ENCODE results near the gene DDX49. TPM values are rescaled to one million over a fixed set of nuclear protein-coding genes. Genes with fewer than 3 reads are reported as not detected.

Gene DDX49, protein sequence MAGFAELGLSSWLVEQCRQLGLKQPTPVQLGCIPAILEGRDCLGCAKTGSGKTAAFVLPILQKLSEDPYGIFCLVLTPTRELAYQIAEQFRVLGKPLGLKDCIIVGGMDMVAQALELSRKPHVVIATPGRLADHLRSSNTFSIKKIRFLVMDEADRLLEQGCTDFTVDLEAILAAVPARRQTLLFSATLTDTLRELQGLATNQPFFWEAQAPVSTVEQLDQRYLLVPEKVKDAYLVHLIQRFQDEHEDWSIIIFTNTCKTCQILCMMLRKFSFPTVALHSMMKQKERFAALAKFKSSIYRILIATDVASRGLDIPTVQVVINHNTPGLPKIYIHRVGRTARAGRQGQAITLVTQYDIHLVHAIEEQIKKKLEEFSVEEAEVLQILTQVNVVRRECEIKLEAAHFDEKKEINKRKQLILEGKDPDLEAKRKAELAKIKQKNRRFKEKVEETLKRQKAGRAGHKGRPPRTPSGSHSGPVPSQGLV
- 10 to 100 TPM; 25.6 to 32.9 TPM for total RNA-seq
- polyA plus RNA-seq: 10 to 100 TPM; 13.2 to 36.1 TPM

DNA sequence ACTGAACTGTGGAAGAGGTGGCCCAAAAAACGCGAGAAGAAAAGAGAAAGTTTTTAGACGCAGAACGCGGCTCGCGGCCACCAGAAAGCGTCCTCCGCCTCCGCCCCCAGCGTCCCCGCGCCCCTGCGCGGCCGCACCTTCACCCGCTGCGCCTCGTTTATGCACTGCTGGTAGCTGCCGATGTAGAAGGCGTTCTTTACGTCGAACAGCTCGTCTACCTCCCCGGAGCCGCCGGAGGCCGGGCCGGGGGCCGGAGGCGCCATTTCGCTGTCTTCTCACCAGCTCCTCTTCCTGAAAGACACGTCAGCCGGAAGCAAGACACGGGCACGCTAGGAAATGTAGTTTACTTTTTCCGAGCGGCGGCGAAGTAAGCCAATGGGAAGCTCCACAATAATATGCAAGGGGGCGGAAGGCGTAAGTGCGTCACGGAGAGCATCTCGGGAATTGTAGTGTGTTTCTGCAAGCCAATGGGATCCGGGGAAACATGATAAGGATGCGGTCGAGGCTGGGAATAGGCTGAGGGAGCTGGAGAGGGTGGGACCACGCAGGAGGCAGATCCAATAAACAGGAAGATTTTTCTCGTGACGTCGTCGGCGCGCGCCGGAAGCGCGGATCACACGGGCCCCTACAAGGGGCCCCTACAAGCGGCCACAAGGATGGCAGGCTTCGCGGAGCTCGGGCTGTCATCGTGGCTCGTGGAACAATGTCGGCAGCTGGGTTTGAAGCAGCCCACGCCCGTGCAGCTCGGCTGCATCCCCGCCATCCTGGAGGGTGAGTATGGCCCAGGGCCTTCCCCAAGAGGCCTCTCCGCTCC lies at the start of gene DDX49, which contains the start of gene COPE:
Gene DDX49 (plus strand): TSS at position 630 of the 814 bp plus-strand sequence. CDS start 27 bp downstream, at position 657.
Gene COPE (minus strand): TSS at position 302 of the 814 bp plus-strand sequence. CDS start 39 bp downstream, at position 263.
- WGBS: under 1% methylated on average over 72 of the region's 72 CpGs
- peaks cover 7 to 31% (median 11%) of the 10 kb centered on the region in 4 donors for H3K36me3 ChIP-seq (ENCODE audit: control insufficient read depth in 4 of 4, insufficient read depth in 3 of 4, low read depth in 1 of 4, low read length in 3 of 4)
- peak within 1 kb of the TSS; percentile 92 to 100 (median 96) for H3K4me3 ChIP-seq (ENCODE audit: low read depth in 1 of 3, low read length in 3 of 3)
- DNase-seq (ENCODE audit: low spot score): peak; percentile 96
- peaks cover 4 to 34% (median 19%) of the 10 kb centered on the region in 4 donors for H3K4me1 ChIP-seq (ENCODE audit: control insufficient read depth in 4 of 4, insufficient read depth in 4 of 4, low read length in 3 of 4)
- H3K27me3 ChIP-seq (ENCODE audit: control insufficient read depth in 4 of 4, insufficient read depth in 4 of 4, low read length in 3 of 4): no peaks in the 10 kb centered on the region
- TF ChIP-seq, protein P1, sequence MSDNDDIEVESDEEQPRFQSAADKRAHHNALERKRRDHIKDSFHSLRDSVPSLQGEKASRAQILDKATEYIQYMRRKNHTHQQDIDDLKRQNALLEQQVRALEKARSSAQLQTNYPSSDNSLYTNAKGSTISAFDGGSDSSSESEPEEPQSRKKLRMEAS (IDR thresholded peaks at IDR 0.05): peak; percentile 88
- TF ChIP-seq HNF4G (IDR thresholded peaks at IDR 0.05) (no peak), FOXA2 (IDR thresholded peaks at IDR 0.05) (peak; percentile 59), TAF1 (conservative IDR thresholded peaks at IDR 0.05) (peak; percentile 97), JUND (IDR thresholded peaks at IDR 0.05) (peak; percentile 34 to 71), FOXA1 (IDR thresholded peaks at IDR 0.05) (peak; percentile 64), YY1 (IDR thresholded peaks at IDR 0.05) (peak; percentile 97), NR2F2 (IDR thresholded peaks at IDR 0.05) (no peak), RXRA (IDR thresholded peaks at IDR 0.05) (no peak), SP1 (IDR thresholded peaks at IDR 0.05) (peak; percentile 94), GABPA (IDR thresholded peaks at IDR 0.05 in 1 of 2, conservative IDR thresholded peaks at IDR 0.05 in 1 of 2) (peak; percentile 80 to 96), EGR1 (IDR thresholded peaks at IDR 0.05; ENCODE audit: low read depth in 2 of 2) (peak; percentile 73 to 81), HNF4A (conservative IDR thresholded peaks at IDR 0.05) (no peak), RAD21 (IDR thresholded peaks at IDR 0.05) (peak; percentile 28 to 30)
- TF ChIP-seq, protein P2, sequence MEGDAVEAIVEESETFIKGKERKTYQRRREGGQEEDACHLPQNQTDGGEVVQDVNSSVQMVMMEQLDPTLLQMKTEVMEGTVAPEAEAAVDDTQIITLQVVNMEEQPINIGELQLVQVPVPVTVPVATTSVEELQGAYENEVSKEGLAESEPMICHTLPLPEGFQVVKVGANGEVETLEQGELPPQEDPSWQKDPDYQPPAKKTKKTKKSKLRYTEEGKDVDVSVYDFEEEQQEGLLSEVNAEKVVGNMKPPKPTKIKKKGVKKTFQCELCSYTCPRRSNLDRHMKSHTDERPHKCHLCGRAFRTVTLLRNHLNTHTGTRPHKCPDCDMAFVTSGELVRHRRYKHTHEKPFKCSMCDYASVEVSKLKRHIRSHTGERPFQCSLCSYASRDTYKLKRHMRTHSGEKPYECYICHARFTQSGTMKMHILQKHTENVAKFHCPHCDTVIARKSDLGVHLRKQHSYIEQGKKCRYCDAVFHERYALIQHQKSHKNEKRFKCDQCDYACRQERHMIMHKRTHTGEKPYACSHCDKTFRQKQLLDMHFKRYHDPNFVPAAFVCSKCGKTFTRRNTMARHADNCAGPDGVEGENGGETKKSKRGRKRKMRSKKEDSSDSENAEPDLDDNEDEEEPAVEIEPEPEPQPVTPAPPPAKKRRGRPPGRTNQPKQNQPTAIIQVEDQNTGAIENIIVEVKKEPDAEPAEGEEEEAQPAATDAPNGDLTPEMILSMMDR (IDR thresholded peaks at IDR 0.05; ENCODE audit: low read depth, low read length, missing input control): no peak
- TF ChIP-seq, protein P3, sequence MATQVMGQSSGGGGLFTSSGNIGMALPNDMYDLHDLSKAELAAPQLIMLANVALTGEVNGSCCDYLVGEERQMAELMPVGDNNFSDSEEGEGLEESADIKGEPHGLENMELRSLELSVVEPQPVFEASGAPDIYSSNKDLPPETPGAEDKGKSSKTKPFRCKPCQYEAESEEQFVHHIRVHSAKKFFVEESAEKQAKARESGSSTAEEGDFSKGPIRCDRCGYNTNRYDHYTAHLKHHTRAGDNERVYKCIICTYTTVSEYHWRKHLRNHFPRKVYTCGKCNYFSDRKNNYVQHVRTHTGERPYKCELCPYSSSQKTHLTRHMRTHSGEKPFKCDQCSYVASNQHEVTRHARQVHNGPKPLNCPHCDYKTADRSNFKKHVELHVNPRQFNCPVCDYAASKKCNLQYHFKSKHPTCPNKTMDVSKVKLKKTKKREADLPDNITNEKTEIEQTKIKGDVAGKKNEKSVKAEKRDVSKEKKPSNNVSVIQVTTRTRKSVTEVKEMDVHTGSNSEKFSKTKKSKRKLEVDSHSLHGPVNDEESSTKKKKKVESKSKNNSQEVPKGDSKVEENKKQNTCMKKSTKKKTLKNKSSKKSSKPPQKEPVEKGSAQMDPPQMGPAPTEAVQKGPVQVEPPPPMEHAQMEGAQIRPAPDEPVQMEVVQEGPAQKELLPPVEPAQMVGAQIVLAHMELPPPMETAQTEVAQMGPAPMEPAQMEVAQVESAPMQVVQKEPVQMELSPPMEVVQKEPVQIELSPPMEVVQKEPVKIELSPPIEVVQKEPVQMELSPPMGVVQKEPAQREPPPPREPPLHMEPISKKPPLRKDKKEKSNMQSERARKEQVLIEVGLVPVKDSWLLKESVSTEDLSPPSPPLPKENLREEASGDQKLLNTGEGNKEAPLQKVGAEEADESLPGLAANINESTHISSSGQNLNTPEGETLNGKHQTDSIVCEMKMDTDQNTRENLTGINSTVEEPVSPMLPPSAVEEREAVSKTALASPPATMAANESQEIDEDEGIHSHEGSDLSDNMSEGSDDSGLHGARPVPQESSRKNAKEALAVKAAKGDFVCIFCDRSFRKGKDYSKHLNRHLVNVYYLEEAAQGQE (IDR thresholded peaks at IDR 0.05): peak; percentile 66
- TF ChIP-seq, protein P4, sequence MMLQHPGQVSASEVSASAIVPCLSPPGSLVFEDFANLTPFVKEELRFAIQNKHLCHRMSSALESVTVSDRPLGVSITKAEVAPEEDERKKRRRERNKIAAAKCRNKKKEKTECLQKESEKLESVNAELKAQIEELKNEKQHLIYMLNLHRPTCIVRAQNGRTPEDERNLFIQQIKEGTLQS (IDR thresholded peaks at IDR 0.05): peak; percentile 24
- TF ChIP-seq, protein P5, sequence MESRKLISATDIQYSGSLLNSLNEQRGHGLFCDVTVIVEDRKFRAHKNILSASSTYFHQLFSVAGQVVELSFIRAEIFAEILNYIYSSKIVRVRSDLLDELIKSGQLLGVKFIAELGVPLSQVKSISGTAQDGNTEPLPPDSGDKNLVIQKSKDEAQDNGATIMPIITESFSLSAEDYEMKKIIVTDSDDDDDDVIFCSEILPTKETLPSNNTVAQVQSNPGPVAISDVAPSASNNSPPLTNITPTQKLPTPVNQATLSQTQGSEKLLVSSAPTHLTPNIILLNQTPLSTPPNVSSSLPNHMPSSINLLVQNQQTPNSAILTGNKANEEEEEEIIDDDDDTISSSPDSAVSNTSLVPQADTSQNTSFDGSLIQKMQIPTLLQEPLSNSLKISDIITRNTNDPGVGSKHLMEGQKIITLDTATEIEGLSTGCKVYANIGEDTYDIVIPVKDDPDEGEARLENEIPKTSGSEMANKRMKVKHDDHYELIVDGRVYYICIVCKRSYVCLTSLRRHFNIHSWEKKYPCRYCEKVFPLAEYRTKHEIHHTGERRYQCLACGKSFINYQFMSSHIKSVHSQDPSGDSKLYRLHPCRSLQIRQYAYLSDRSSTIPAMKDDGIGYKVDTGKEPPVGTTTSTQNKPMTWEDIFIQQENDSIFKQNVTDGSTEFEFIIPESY (IDR thresholded peaks at IDR 0.05): peak; percentile 88
- peak within 1 kb of the TSS; percentile 92 to 93 for H3K27ac ChIP-seq (ENCODE audit: low read depth in 1 of 2, low read length in 2 of 2)
- peak within 1 kb of the TSS; percentile 89 for H3K9ac ChIP-seq (ENCODE audit: low read depth in 1 of 2, low read length in 2 of 2)
- H3K9me3 ChIP-seq (ENCODE audit: control insufficient read depth in 4 of 4, low read length in 3 of 4): no peaks in the 10 kb centered on the region
